Upper lobe of right lung (tissue), 1 donor: Measurements from ENCODE around the gene C6orf132. TPM values are rescaled to one million over a fixed set of nuclear protein-coding genes. Genes with fewer than 3 reads are reported as not detected.

Experiments used
- ATAC-seq: fragments of 200-7000 bp; cut with Tn5 transposase; one replicate; pipeline ENCODE4 v1.9.1; 2020; ENCODE audit warnings: mild to moderate bottlenecking, moderate library complexity
- DNase-seq: peaks from one replicate; pipeline ENCODE4 v3.0.0-alpha.2; 2020
- H3K27ac ChIP-seq: fragments of 200-600 bp; one replicate; pipeline ENCODE4 v1.8.0; 2022
- H3K27me3 ChIP-seq: fragments of 200-600 bp; one replicate; pipeline ENCODE4 v1.8.0; 2022; ENCODE audit warnings: mild to moderate bottlenecking
- H3K36me3 ChIP-seq: fragments of 200-600 bp; one replicate; pipeline ENCODE4 v1.8.0; 2022
- H3K4me1 ChIP-seq: fragments of 200-600 bp; one replicate; pipeline ENCODE4 v1.8.0; 2022
- H3K4me3 ChIP-seq: fragments of 200-600 bp; one replicate; pipeline ENCODE4 v1.8.0; 2022; ENCODE audit warnings: mild to moderate bottlenecking
- H3K9me3 ChIP-seq: fragments of 200-600 bp; one replicate; pipeline ENCODE4 v1.8.0; 2022
- CTCF ChIP-seq: fragments of 200-600 bp; IDR thresholded peaks from one replicate; pipeline ENCODE4 v1.8.0; 2022; ENCODE audit warnings: antibody characterized with exemption
- intact Hi-C: fragments of 100-400 bp; cut with DNase I; formaldehyde crosslinking; loops from one replicate; pipeline ENCODE4 v1.11.0; 2022
- total RNA-seq: library from RNA; stranded (reverse); fragmentation: NEBNext Ultra II Directional; extraction: Animal tissue kit (Norgen Biotek cat#: 25700); gene quantifications from one replicate; pipeline ENCODE4 v1.2.1, GENCODE V29; 2021
- donor health status: DM: no; HTN: yes; CAD: no; lungs with severe emphysema.

C6orf132 gene
- total RNA-seq, 1 donor from 2014 or later: 11.5 TPM

- ATAC-seq (no peak), DNase-seq (no peak)
- Histone ChIP-seq H3K27ac (no peak overlapping the region), H3K4me1 (peaks cover 9% of the 10 kb centered on the region), H3K9me3 (no peaks in the 10 kb centered on the region), H3K27me3 (no peaks in the 10 kb centered on the region), H3K4me3 (no peak overlapping the region), H3K36me3 (no peaks in the 10 kb centered on the region)
- intact Hi-C loops: no loop called here
- TF ChIP-seq CTCF: no peak
These were observed 36.1 kb downstream of the C6orf132 start for GRCh38 chr6:42106112-42107023.

GRCh38 chr6:42105709-42106108 is 36.7 kb downstream of the C6orf132 start:
- H3K4me1 ChIP-seq: peaks cover 13% of the 10 kb centered on the region
- H3K27me3 ChIP-seq: no peaks in the 10 kb centered on the region
- no peaks in the 10 kb centered on the region for H3K36me3 ChIP-seq
- ATAC-seq (no peak), DNase-seq (no peak)
- intact Hi-C loops: no loop called here
- no peaks in the 10 kb centered on the region for H3K9me3 ChIP-seq
- no peak overlapping the region for H3K27ac ChIP-seq
- TF ChIP-seq CTCF: no peak
- H3K4me3 ChIP-seq: no peak overlapping the region

- TF ChIP-seq CTCF: no peak
- Histone ChIP-seq H3K27me3 (no peaks in the 10 kb centered on the region), H3K27ac (no peak overlapping the region), H3K9me3 (no peaks in the 10 kb centered on the region), H3K36me3 (no peaks in the 10 kb centered on the region), H3K4me3 (no peak overlapping the region), H3K4me1 (peaks cover 15% of the 10 kb centered on the region)
- intact Hi-C loops: no loop called here
- DNase-seq (no peak), ATAC-seq (no peak)
These were observed 37.2 kb downstream of the C6orf132 start for GRCh38 chr6:42105156-42105648.

- Histone ChIP-seq H3K4me3 (peak overlapping the region; percentile 48), H3K27ac (peak overlapping the region; percentile 51)
These were observed 37.7 kb downstream of the C6orf132 start for GRCh38 chr6:42104804-42105125.

GRCh38 chr6:42104095-42104803 is 38.2 kb downstream of the C6orf132 start:
- peaks cover 23% of the 10 kb centered on the region for H3K4me1 ChIP-seq
- H3K27me3 ChIP-seq: no peaks in the 10 kb centered on the region
- TF ChIP-seq CTCF: peak; percentile 85
- no peaks in the 10 kb centered on the region for H3K9me3 ChIP-seq
- ATAC-seq (peak; percentile 91), DNase-seq (peak; percentile 93)
- H3K36me3 ChIP-seq: no peaks in the 10 kb centered on the region
- H3K27ac ChIP-seq: peak overlapping the region; percentile 51
- intact Hi-C loops: no loop called here
- peak overlapping the region; percentile 48 for H3K4me3 ChIP-seq

More at GRCh38 chr6:42104804-42105125, 37.7 kb downstream of the C6orf132 start:
- ATAC-seq (no peak), DNase-seq (no peak)
- Histone ChIP-seq H3K9me3 (no peaks in the 10 kb centered on the region), H3K36me3 (no peaks in the 10 kb centered on the region), H3K27me3 (no peaks in the 10 kb centered on the region), H3K4me1 (peaks cover 20% of the 10 kb centered on the region)
- intact Hi-C loops: no loop called here
- no peak for TF ChIP-seq CTCF
